Nephron (organoid): ENCODE results near the gene ARSA.

ENCODE experiments used
- H3K27ac Mint-ChIP-seq, 3 experiments: 2 replicates each; pipeline ENCODE4 v1.8.0; 2020; ENCODE audit warnings: mixed read lengths in 3 of 3, mild to moderate bottlenecking in 2 of 3, moderate library complexity in 1 of 3
- H3K27me3 Mint-ChIP-seq: 2 replicates; pipeline ENCODE4 v1.8.0; 2021; ENCODE audit warnings: low read depth, mild to moderate bottlenecking, moderate library complexity, mixed read lengths
- H3K36me3 Mint-ChIP-seq: 2 replicates; pipeline ENCODE4 v1.8.0; 2020; ENCODE audit warnings: low read depth, mixed read lengths
- H3K4me1 Mint-ChIP-seq: 2 replicates; pipeline ENCODE4 v1.8.0; 2020; ENCODE audit warnings: mixed read lengths
- H3K4me3 Mint-ChIP-seq, 3 experiments: 2 replicates each; pipeline ENCODE4 v1.8.0; 2020; ENCODE audit warnings: mild to moderate bottlenecking in 3 of 3, mixed read lengths in 3 of 3, moderate library complexity in 2 of 3
- H3K9me3 Mint-ChIP-seq: 2 replicates; pipeline ENCODE4 v1.8.0; 2020; ENCODE audit warnings: mixed read lengths
- TF ChIP-seq, protein P1 (sequence below), 3 experiments: fragments of 200-600 bp; sonication (generic); IDR thresholded peaks; one replicate each; pipeline ENCODE4 v1.5.0; 2021; ENCODE audit warnings: antibody characterized with exemption in 3 of 3; ENCODE audit not compliant: unreplicated experiment in 3 of 3

The ARSA gene

DNA sequence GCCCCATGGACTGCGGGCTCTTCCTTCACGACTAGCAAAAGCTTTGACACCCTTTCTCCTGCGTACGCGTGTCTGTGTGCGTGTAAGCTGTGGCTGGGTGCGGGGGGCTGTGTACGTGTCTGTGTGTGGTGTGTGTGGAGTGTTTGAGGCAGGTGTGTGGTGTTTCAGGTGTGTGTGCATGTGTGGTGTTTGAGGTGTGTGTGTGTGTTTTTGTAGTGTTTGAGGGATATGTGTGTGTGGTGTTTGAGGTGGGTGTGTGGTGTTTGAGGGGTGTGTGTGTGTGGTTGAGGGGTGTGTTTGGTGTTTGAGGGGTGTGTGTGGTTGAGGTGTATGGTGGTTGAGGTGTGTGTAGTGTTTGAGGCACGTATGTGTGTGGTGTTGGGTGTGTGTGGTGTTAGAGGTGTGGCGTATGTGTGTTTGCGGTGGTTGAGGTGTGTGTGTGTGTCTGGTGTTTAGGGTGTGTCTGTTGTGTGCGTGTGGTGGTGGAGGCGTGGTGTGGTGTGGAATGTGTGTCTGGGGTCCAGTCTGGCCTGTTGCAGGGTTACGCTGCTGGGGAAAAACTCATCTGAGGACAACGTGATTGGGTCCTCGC lies 687 bp upstream of the ARSA start:
- Mint-ChIP-seq H3K4me1 (peaks cover 20% of the 10 kb centered on the region), H3K4me3 (peak overlapping the region; percentile 86 to 94 (median 92)), H3K36me3 (no peaks in the 10 kb centered on the region), H3K27me3 (peaks cover 10% of the 10 kb centered on the region), H3K9me3 (no peaks in the 10 kb centered on the region), H3K27ac (no peak overlapping the region)
- TF ChIP-seq, protein P1, sequence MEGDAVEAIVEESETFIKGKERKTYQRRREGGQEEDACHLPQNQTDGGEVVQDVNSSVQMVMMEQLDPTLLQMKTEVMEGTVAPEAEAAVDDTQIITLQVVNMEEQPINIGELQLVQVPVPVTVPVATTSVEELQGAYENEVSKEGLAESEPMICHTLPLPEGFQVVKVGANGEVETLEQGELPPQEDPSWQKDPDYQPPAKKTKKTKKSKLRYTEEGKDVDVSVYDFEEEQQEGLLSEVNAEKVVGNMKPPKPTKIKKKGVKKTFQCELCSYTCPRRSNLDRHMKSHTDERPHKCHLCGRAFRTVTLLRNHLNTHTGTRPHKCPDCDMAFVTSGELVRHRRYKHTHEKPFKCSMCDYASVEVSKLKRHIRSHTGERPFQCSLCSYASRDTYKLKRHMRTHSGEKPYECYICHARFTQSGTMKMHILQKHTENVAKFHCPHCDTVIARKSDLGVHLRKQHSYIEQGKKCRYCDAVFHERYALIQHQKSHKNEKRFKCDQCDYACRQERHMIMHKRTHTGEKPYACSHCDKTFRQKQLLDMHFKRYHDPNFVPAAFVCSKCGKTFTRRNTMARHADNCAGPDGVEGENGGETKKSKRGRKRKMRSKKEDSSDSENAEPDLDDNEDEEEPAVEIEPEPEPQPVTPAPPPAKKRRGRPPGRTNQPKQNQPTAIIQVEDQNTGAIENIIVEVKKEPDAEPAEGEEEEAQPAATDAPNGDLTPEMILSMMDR (IDR thresholded peaks at IDR 0.05; ENCODE audit: unreplicated experiment in 3 of 3): no peak

DNA sequence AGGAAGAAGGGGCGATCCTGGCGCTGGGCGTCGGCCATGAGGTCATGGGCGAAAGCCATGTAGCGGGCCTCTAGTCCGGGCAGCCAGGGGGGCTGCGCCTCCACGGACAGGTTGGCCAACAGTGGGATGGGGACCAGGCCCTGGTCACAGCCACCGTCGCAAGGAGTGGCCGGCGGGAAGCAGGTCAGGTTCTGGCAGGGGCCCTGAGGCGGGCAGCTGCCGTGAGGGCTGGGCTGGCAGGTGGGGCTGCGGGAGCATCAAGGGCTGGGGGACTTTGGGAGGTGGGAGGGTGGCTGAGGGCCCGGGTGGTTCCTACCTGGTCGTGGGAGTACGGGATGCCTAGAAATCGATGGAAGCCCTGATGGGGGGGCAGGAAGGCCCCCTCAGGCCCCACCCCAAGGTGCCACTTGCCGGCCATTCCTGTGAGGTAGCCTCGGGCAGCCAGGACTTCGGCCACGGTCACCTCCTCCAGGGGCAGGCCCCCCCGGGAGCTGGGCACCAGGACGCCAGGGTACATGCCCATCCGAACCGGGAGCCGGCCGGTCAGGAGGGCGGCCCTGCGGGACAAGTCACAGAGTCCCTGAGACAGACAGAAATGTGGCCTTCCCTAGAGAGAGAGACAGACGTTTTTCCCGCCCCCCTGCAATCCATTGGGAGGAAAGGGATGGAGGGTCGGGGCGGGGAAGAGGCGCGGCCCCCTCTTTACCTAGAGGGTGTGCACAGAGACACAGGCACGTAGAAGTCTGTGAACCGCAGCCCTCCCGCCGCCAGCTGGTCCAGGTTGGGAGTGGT lies 906 bp downstream of the ARSA start:
- peaks cover 13% of the 10 kb centered on the region for H3K27me3 Mint-ChIP-seq
- peak overlapping the region; percentile 78 to 84 (median 81) for H3K4me3 Mint-ChIP-seq
- no peak overlapping the region for H3K27ac Mint-ChIP-seq
- H3K9me3 Mint-ChIP-seq: no peaks in the 10 kb centered on the region
- TF ChIP-seq, protein P1 (IDR thresholded peaks at IDR 0.05; ENCODE audit: unreplicated experiment in 3 of 3): no peak
- H3K4me1 Mint-ChIP-seq: peaks cover 22% of the 10 kb centered on the region
- no peaks in the 10 kb centered on the region for H3K36me3 Mint-ChIP-seq

- Mint-ChIP-seq H3K27me3 (peaks cover 13% of the 10 kb centered on the region), H3K36me3 (no peaks in the 10 kb centered on the region), H3K4me1 (peaks cover 28% of the 10 kb centered on the region), H3K27ac (no peak overlapping the region), H3K9me3 (no peaks in the 10 kb centered on the region), H3K4me3 (peak overlapping the region; percentile 66 to 70 (median 66))
- TF ChIP-seq, protein P1 (IDR thresholded peaks at IDR 0.05; ENCODE audit: unreplicated experiment in 3 of 3): no peak
Measured at GRCh38 chr22:50626314-50626849, 1.6 kb downstream of the ARSA start.

DNA sequence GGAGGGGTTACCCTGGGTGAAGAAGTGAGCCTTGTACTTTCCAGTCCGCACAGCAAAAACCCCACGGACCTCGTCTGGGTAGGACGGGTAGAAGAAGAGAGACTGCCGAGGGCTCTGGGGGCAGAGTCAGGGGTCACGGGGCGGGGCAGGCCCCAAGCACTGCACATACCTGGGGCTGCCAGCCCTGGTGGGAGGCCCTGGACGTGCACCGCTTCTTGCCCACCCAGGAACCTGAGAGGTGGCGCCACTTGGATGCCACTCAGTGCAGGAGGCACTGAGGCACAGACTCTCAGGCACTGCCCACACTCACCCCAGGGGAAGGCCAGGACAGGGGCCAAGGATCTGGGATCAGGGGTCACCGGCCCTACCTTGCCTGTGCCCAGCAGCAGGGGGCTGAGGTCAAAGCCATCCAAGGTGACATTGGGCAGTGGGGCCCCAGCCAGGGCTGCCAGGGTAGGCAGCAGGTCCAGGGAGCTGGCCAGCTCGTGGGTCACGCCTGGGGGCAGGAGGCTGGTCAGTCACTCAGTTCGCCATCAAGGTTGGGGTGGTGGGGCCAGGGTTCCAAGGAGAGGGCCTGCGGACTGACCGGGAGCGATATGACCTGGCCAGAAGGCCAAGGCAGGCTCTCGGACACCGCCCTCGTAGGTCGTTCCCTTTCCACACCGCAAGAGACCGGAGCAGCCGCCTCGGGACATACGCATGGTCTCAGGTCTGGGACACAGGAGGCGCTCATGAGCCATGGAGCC lies 2.2 kb downstream of the ARSA start:
- Mint-ChIP-seq H3K27me3 (peaks cover 13% of the 10 kb centered on the region), H3K4me1 (peaks cover 35% of the 10 kb centered on the region), H3K4me3 (peak overlapping the region in 1 of 3 experiments; percentile 11), H3K9me3 (no peaks in the 10 kb centered on the region), H3K36me3 (no peaks in the 10 kb centered on the region), H3K27ac (no peak overlapping the region)
- TF ChIP-seq, protein P1 (IDR thresholded peaks at IDR 0.05; ENCODE audit: unreplicated experiment in 3 of 3): no peak

DNA sequence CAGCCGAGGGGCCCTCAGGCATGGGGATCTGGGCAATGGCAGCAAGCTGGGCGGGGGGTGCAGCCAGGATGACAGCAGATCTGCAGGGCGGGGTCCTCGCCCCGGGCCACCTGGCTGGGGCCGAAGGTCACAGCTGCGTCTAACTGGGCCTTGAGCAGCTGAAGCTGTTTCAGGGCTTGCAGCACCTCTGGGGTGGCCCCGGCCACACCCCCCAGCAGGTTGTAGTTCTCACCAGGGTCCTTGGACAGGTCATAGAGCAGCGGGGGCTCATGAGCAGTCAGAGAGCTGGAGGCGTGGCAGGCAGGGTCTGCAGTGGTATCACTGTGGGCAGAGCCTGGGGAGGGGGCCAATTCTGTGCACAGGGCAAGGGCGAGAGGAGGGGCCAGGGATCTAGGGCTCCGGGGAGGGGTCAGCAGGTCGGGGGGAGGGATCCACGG lies 2.8 kb downstream of the ARSA start:
- H3K4me1 Mint-ChIP-seq: peaks cover 38% of the 10 kb centered on the region
- peaks cover 13% of the 10 kb centered on the region for H3K27me3 Mint-ChIP-seq
- no peaks in the 10 kb centered on the region for H3K9me3 Mint-ChIP-seq
- TF ChIP-seq, protein P1 (IDR thresholded peaks at IDR 0.05; ENCODE audit: unreplicated experiment in 3 of 3): no peak
- H3K36me3 Mint-ChIP-seq: no peaks in the 10 kb centered on the region
- H3K27ac Mint-ChIP-seq: no peak overlapping the region
- peak overlapping the region in 1 of 3 experiments; percentile 11 for H3K4me3 Mint-ChIP-seq
